Activated CD4-positive, alpha-beta T cell treated with anti-CD3 and anti-CD28 coated beads, Interleukin-2, amount 50 U/mL, for 16 hours (primary cell): ENCODE data around the gene PPARD.

Source experiments
- DNase-seq: peaks from one replicate; pipeline ENCODE4 v3.0.0-alpha.2; 2020

The PPARD gene

DNA sequence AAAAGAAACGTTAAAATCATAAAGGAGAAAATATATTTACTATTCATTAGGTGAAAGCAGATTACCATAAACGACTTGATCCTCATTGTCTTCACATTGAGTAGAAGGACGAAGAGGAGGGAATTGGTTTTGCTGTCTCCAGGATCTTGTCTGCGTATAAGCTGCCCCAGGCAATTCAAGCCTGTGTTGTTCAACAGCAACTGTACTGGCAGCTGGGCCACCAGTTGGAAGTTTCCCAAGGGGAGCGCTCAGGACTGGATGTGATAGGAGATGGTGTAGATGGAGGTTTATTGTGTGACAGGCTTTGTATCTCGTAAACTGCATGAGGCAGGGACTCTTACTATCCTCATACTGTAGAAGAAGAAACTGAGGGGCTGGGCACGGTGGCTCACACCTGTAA lies 105.8 kb downstream of the PPARD start:
- DNase-seq = no peak

GRCh38 chr6:35449287-35449881 lies 107.0 kb downstream of the PPARD start:
- peak; percentile 79 for DNase-seq

DNA sequence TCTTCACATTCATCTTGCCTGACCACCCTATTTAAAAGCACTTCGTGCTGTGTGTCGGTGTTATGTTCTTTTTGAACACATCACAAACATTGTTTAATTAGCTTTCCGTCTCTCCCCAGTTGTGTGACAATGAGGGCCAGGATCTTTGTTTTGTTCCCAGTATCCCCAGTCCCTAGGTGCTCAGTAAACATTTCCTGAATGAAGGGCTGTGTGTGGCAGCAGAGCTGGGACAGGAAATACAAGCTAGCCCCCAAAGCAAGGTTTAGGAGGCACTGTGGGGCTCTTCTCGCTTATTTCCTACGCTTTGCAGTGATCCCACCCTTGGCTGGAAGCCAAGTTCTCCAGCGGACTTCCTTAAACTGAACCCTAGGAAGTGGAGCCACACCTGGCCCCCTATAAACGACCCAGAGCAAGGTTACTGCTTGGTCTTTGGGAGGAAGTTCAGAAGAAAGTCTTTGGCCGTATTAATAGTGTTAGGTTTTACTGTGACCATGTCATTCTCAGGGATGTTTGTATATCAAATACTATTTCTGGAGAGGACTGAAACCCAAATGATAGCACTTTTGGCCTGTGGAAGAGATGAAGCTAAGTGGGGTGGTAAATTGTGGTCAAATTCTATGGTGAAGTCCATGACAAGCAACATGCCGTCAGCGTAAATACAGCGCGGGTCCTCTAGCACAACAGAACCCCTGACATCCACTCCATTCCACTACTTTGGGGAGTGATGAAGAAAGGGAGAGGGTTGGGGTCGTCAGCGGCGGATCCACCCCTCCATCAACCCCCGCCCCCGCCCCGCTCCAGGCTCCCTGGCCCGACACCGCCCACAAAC lies 109.2 kb downstream of the PPARD start:
- no peak for DNase-seq

DNA sequence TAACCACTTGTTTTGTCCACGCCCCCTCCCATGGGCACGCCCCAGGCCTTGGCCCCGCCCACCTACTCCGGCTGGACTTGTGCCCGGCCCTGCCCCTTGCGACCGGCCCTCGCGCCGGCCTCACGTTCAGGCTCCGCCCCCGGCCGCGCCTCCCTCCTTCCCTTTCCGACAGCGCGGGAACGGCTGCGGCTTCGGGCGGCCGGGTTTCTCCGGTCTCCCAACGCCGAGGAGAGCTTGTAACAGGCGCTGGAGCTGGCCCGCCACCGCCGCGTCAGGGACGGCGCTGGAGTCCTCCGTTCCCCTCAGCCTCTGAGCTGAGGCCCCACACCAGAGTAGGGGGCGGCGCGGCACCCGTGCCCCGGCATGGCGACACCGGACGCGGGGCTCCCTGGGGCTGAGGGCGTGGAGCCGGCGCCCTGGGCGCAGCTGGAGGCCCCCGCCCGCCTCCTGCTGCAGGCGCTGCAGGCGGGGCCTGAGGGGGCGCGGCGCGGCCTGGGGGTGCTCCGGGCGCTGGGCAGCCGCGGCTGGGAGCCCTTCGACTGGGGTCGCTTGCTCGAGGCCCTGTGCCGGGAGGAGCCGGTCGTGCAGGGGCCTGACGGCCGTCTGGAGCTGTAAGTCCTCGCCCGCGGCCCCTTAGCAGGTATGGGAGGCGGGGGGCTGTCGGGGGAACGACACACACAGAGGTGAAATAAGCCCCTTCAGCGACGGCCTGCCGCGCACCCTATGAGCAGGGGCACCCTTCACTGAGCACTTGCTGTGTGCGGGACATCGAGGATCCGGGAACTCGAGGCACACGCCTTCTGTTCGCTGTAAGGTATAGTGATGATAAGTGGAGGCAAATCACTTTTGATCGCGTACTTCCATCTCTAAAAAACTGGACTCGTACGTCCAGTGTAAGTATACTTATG lies 110.1 kb downstream of the PPARD start, which contains the start of gene FANCE:
FANCE (plus strand) TSS at position 156 of the 908 bp plus-strand sequence; CDS start at position 364, 208 bp downstream.
- DNase-seq = peak; percentile 97

DNA sequence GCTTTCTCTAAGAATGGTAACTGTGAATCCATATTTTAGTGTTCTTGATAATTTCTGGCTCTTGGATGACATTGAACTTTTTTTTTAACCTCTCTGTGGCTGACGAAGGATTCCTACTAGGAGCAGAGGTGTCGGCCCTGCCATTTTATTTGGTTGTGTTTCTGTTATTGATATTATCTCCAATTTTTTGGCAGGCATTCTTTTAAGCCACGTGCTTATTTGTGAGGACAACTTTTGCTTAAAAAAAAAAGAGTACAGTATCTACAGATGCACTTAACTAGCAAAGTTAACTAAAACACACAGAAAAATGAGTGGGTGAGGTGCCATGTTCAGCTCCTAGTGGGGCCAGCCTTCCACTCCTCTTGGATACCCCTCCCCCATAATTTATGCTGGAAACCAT lies 110.9 kb downstream of the PPARD start:
- no peak for DNase-seq

GRCh38 chr6:35454391-35455110 lies 112.2 kb downstream of the PPARD start:
- DNase-seq = no peak

DNA sequence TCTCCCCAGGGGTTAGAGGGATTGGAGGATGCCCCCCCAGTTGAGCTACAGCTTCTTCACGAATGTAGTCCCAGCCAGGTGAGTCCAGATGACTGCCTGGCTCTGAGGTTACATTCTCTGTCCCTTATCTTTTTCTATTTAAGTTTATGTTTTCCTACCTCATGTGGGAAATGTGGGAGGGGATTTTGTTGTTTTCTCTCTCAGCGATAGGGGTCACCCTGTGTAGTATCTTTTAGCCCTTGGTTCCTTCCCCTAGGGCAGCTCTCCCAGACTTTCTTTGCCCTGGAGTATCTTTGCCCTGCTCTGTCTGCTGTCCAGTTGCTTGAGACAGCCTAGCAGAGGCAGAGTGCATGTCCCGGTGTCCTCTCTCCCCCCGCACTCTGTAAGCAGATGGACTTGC lies 115.5 kb downstream of the PPARD start:
- no peak for DNase-seq

DNA sequence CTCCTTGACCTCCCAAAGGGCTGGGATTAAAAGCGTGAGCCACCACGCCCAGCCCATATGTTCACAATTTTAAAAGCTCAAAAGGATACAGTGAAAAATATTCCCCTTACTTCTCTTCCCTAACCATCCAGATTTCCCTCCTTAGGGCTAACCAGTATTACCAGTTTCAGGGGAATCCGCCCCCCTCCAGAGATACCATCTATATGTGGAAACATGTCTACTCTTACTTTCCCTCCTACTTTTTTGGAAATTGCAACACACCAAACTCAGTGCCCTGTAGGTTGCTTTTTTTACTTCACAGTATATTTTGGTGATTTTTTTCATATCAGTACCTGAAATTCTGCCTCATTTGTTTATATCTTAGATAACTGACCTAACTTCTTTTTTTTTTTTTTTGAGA lies 118.9 kb downstream of the PPARD start:
- DNase-seq = no peak

- DNase-seq = no peak
These were observed 120.9 kb downstream of the PPARD start for GRCh38 chr6:35463292-35463691.

DNA sequence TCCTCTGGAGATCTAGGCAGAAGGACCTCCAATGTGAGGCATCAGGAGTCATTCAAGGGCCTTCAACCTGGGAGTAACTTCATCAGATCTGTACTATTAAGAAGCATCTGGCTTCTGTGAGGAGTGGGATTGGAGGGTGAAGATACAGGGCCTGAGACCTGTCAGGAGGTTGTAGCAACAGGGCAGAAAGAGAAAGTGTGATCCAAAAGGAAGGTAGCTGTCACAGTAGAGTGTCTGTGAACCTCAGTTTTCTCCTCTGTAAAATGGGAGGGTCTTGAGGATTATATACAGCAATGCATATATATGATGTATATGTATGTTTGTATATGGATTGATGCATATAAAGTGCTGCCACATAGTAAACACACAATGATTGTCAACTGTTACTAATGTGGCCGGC lies 123.3 kb downstream of the PPARD start:
- DNase-seq = no peak

DNA sequence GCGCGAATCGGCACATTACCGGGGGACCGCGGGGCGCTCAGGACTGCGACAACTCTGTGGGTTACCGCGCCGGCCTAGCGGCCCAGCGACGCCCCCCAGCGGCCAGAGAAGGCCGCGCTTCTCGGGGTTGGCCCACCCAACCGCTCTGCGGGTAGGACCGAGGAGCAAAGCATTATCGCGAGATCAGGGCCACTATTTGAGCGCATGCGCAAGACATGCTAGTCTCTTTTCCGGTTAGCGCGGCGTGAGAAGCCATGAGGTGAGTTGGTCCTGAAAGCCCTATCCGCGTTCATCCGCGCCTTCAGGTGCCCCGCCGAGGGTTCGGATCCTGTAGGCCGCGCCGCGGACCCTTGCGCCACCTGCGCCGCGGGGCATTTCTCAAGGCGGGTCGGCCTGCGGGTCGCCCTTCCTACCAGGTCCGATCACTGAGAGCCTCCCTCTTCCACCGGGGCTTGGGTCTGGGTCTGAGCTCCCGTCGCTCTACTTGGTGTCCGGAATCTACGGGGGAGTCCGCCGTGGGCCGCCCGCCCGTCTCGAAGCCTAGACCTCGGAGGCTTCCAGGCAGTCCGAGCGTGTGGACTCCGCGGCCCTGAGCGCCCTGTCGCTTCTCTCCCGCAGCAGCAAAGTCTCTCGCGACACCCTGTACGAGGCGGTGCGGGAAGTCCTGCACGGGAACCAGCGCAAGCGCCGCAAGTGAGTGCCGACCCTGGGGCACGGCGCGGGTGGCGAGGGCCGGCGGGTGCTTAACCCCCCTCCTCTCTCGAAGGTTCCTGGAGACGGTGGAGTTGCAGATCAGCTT lies 126.0 kb downstream of the PPARD start, which contains the start of gene RPL10A:
RPL10A (plus strand) TSS at position 221 of the 799 bp plus-strand sequence; CDS start at position 255, 34 bp downstream.
- DNase-seq = peak; percentile 98

- no peak for DNase-seq
These were observed 126.8 kb downstream of the PPARD start for GRCh38 chr6:35468980-35469750.

GRCh38 chr6:35469751-35470662 lies 127.6 kb downstream of the PPARD start:
- peak; percentile 40 for DNase-seq

DNA sequence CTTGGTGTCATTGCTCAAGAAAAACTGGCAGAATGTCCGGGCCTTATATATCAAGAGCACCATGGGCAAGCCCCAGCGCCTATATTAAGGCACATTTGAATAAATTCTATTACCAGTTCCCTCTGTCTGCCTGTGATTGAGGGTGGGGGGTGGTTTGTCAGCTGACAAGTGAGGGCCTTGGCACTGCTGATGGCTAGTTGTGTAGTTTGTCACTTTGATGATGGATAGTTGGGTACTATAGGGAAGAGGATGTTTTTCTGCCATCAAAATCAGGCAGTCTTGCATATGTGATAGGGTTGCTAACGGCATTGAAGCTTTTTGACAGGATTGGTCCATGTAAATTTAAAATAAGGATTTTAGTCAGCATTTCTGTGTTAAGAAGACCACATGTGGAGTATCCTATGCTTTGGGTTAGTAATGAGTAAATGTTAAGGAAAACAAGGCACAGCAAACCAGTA lies 128.3 kb downstream of the PPARD start:
- DNase-seq = no peak

DNA sequence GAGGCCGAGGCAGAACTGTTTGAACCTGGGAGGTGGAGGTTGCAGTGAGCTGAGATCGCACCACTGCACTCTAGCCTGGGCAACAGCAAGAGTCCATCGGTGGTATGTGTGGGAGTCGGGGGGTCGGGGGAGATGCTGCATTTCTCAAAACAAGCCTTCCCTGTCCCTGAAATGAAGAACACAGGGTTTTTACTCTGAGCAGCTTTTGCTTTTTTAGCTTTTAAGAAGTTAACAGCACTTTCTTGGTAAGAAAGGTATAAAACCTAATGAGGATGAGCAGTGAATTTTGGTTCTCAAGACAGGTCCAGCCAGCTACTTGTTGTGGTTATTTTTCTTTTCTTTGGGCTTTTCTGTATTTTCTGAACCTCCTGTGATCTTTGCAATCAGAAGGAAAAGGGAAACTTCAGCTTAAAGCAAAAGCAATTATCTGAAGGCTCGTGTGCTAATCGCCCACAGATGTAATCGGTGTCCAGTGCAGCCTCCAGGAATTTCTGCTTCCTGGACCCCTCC lies 129.5 kb downstream of the PPARD start:
- DNase-seq = no peak

DNA sequence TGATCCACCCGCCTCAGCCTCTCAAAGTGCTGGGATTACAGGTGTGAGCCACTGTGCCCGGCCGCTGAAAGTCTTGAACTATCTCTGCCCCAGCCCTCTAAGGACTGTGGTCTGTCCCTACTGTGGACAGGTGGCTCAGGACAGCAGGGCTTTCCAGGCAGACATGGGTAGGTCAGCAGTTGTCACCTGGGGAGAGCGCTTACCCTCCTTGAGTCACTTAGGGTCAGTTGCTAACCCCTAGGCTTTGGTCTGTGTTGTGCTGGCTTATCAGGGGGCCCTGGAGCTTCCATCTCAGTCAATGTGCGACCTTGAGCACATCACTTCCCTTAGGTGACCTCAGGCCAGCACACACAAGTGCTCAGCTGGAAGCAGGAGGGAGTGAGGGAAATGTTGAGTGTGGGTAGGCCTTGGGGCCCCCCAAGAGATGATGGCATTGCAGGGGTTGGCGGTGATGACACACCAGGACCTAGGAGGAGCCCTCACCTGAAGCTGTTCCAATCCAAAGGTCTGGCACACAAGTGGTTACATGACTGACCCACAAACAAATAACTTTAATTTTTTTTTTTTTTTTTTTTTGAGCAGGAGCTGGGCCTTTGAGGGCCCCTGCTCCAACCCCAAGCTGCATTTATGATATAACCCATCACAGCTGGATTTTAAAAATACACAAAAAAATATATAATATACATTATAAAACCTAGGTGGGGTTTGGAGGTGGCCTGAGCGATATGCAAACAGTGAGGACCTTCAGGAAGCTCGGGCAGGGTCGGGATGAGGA lies 130.9 kb downstream of the PPARD start:
- DNase-seq = peak; percentile 43

GRCh38 chr6:35473850-35474130 lies 131.4 kb downstream of the PPARD start:
- peak; percentile 34 for DNase-seq

DNA sequence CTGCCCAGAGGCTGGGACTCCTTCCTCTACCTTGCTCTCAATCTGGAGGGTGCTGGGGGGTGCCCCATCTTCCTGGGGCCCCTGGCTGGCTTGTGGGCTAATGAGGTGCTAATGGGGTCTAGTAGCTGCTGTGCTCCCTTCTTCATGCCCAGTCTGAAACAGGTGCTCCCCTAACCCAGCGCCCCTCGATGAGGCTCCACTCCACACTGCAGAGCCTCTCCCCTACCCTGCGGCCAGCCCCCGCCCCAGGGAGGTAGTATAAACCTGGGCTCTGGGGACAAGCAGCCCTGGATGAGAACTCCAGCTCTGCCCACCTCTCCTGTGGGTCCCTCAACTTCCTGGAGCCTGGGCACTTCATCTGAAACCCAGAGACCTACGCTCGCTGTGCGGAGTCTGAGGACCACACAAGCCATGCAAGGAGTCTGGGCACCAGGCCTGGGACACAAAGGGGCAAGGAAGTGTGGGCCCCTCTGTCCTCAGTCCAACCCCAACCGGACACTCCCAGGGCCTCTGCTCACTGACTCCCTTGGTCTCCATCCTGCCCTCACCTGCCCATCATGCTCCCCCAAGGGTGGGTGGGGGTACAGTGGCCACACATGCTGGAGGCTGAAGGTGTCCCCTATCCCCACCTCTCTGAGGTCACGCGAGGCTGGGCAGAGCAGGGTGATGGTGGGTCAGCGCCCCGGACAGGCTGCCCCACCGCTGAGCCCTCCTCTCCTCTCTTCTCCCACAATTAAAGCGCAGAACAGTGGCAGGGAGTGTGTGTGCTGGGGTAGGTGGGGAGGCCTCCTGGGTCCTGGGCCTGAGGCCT lies 132.0 kb downstream of the PPARD start:
- DNase-seq = peak; percentile 39
